Measurements from ENCODE around the gene RGMB.
"Not testable (repeated sequence)": the region's sequence is repeated elsewhere in the genome, so short reads cannot be mapped to it uniquely, and the experiment has no call there.

RGMB gene

GRCh38 chr5:98773464-98774191 lies at the start of gene RGMB:
Gene RGMB (plus strand): TSS chr5:98773663. CDS start chr5:98774071, 408 bp downstream.
- peak; percentile 96 for DNase-seq (ENCODE audit: low spot score)

GRCh38 chr5:98726258-98726657 lies 47.2 kb upstream of the RGMB start:
- DNase-seq (ENCODE audit: low spot score): no peak

GRCh38 chr5:98727686-98728085 lies 45.8 kb upstream of the RGMB start:
- DNase-seq (ENCODE audit: low spot score): no peak

- DNase-seq (ENCODE audit: low spot score): no peak
These were observed 38.8 kb upstream of the RGMB start for GRCh38 chr5:98734646-98735045.

- DNase-seq (ENCODE audit: low spot score): peak; percentile 61
These were observed 37.5 kb upstream of the RGMB start for GRCh38 chr5:98735806-98736507.

GRCh38 chr5:98736753-98737152 lies 36.7 kb upstream of the RGMB start:
- DNase-seq (ENCODE audit: low spot score): no peak

GRCh38 chr5:98737441-98737840 lies 36.0 kb upstream of the RGMB start:
- not testable (repeated sequence) for DNase-seq (ENCODE audit: low spot score)

- DNase-seq (ENCODE audit: low spot score): not testable (repeated sequence)
These were observed 34.8 kb upstream of the RGMB start for GRCh38 chr5:98738481-98739149.

GRCh38 chr5:98741926-98742325 lies 31.5 kb upstream of the RGMB start:
- no peak for DNase-seq (ENCODE audit: low spot score)

- DNase-seq (ENCODE audit: low spot score): no peak
These were observed 30.9 kb upstream of the RGMB start for GRCh38 chr5:98742396-98743073.

- DNase-seq (ENCODE audit: low spot score): not testable (repeated sequence)
These were observed 25.2 kb upstream of the RGMB start for GRCh38 chr5:98748259-98748658.

- DNase-seq (ENCODE audit: low spot score): peak; percentile 12
These were observed 24.4 kb upstream of the RGMB start for GRCh38 chr5:98749046-98749445.

- no peak for DNase-seq (ENCODE audit: low spot score)
These were observed 22.8 kb upstream of the RGMB start for GRCh38 chr5:98750693-98751092.

- not testable (repeated sequence) for DNase-seq (ENCODE audit: low spot score)
These were observed 21.1 kb upstream of the RGMB start for GRCh38 chr5:98752331-98752730.

- DNase-seq (ENCODE audit: low spot score): not testable (repeated sequence)
These were observed 20.7 kb upstream of the RGMB start for GRCh38 chr5:98752801-98753200.

GRCh38 chr5:98753507-98753906 lies 20.0 kb upstream of the RGMB start:
- DNase-seq (ENCODE audit: low spot score): no peak

- peak; percentile 49 for DNase-seq (ENCODE audit: low spot score)
These were observed 18.1 kb upstream of the RGMB start for GRCh38 chr5:98755406-98755805.

- no peak for DNase-seq (ENCODE audit: low spot score)
These were observed 15.5 kb upstream of the RGMB start for GRCh38 chr5:98757978-98758377.

GRCh38 chr5:98763001-98763630 lies 10.3 kb upstream of the RGMB start:
- peak; percentile 65 for DNase-seq (ENCODE audit: low spot score)

GRCh38 chr5:98765815-98766214 lies 7.6 kb upstream of the RGMB start:
- DNase-seq (ENCODE audit: low spot score): no peak

GRCh38 chr5:98767581-98767980 lies 5.9 kb upstream of the RGMB start:
- no peak for DNase-seq (ENCODE audit: low spot score)
